Left forelimb (tissue), 1 donor: Measurements from ENCODE around the gene BNC2.
"Not testable (repeated sequence)": the region's sequence is repeated elsewhere in the genome, so short reads cannot be mapped to it uniquely, and the experiment has no call there.

Experiments used
- DNase-seq: peaks from one replicate; pipeline ENCODE4 v3.0.0-alpha.2; 2018; ENCODE audit warnings: low spot score

BNC2 gene

GRCh38 chr9:16542290-16542689 lies 328.2 kb downstream of the BNC2 start:
- DNase-seq, result no peak

GRCh38 chr9:16540743-16541613 lies 329.5 kb downstream of the BNC2 start:
- DNase-seq, result no peak

DNA sequence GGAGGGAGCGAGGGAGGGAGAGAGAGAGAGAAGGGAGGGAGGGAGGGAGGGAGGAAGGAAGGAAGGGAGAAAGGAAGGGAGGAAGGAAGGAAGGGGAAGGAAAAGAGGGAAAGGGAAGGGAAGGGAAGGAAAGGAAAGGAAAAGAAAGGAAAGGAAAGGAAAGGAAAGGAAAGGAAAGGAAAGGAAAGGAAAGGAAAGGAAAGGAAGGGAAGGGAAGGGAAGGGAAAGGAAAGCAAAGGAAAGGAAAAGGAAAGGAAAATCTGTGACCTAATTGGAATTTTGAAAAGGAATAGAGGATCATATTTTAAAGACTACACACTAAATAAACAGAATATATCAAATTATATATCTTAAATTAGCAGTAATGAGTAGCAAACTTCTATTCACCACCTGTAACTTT lies 330.8 kb downstream of the BNC2 start:
- DNase-seq, result not testable (repeated sequence)

DNA sequence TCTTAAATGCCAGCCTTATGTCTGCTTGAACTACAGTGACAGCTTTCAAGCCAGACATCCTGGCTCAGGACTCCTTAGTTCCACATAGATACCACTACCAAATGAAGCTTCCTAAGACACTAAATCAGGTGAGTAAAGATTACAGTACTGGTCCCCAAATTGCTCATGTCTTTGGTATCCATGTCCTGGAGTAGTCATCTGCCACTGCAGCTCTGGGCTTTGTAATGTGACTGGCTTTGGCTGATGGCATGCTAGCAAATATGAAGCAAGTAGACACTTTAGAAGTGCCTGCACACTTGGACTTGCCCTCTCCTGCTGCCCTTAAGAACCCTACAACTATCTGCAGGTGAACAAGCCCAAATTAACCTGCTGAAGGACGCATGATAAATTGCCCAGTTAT lies 334.9 kb downstream of the BNC2 start:
- no peak for DNase-seq

DNA sequence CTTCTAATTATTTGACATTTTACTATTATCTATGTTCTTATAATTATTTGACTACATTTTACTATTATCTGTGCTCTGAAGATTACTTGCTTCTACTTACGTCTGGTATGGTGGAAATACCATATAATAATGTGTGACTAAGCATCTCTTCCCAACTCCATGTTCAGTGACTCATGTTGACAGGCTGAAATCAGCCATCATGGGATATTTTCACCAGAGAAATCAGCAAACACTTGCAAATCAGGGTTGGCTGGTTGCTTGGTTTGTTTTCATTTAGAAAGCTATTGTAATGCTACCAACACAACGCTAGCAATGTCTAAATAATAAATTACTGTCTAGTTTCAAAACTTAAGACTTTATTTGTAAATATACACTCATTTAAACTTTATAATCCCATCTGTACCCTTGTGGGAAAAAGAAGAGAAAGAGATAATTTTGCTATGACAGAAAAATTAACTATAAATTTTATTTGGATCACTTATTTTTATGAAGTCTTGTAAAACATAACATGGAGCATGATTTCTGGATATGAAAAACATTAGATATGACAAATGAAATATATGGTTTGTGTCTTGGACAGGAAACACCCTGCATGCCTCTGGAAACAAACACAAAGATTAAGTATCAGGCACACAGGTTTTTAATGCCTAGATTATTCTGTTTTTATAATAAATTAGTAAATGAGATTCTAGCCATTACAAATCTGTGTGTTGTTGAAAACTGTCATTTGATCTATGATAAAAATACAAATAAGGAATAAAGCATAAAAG lies 337.6 kb downstream of the BNC2 start:
- DNase-seq, result no peak

DNA sequence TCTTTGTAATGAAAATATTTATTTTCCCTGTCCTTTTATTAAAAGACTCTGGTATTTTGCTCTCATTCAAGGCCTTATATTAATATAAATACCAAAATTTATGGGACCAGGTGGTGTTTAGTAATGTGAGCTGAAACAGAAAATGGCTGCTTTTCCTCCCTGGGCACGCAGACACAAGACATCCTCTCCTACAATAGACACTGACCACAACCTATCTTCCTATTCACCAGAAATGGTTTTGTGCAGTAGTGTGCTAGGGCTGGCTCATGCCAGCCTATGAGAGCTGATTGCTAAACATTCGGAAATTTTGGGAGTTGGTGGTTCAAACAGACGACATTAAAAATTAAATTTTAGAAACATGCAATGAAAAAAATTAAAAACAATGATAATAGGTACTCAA lies 338.2 kb downstream of the BNC2 start:
- no peak for DNase-seq

GRCh38 chr9:16530669-16531642 lies 339.5 kb downstream of the BNC2 start:
- no peak for DNase-seq

DNA sequence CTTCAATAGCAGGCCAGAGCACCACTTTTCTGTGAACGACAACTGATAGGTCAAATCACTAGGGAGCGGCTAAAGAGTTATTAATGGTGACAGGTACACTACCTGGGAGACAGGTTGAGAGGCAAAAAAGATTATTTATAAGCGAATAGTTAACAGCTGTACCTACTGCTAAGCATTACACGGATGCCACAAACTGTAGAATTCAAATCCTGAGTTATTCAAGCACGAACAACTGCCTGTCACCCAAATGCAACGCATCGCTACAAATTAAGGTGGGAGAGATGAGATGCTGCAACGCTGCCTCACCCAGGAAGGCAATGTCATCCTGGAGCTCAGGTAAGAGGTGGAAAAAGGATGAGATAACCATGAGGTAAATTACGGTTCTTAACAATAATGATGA lies 342.9 kb downstream of the BNC2 start:
- DNase-seq, result no peak

- no peak for DNase-seq
Observed at GRCh38 chr9:16526380-16526779, 344.1 kb downstream of the BNC2 start.

DNA sequence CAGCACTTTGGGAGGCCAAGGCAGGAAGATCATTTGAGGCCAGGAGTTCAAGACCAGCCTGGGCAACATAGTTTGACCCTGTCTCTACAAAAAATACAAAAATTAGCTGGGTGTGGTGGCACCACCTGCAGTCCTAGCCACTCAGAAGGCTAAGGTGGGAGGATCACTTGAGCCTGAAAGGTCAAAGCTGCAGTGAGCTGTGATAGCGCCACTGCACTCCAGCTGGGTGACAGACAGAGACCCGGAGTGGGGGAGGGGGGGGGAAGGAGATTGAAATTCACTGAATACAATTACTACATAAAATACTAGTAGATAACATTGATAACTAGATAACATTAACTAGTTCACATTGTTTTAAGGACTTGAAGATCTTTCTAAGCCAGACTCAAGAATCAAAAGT lies 345.6 kb downstream of the BNC2 start:
- DNase-seq, result no peak

GRCh38 chr9:16524078-16524477 lies 346.4 kb downstream of the BNC2 start:
- DNase-seq, result no peak

GRCh38 chr9:16521868-16522411 lies 348.5 kb downstream of the BNC2 start:
- DNase-seq, result peak; percentile 79

GRCh38 chr9:16519001-16519400 lies 351.5 kb downstream of the BNC2 start:
- no peak for DNase-seq

- no peak for DNase-seq
Observed at GRCh38 chr9:16516891-16517290, 353.6 kb downstream of the BNC2 start.

DNA sequence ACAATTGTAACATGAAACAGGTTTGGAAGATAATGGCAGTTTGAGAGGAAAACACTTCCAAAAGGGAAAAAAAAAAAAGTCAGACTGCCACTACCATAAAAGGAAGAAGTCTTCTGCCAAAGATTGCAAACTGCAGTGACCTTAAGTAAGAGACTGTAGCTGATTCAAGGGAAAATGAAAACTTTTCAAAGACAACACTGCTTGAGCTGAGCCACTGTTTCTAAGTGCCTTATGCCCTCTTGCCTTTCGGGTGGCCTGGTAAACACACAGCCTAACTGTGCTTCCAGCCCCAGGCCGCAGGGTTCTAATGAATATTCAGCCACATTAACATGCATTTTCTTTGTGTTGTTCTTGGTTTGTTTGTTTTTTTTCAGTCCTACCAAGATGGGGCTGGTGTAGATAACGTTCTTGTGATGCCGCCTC lies 354.6 kb downstream of the BNC2 start:
- no peak for DNase-seq

GRCh38 chr9:16515207-16515606 lies 355.3 kb downstream of the BNC2 start:
- peak; percentile 66 for DNase-seq

GRCh38 chr9:16514131-16514530 lies 356.3 kb downstream of the BNC2 start:
- DNase-seq, result no peak

DNA sequence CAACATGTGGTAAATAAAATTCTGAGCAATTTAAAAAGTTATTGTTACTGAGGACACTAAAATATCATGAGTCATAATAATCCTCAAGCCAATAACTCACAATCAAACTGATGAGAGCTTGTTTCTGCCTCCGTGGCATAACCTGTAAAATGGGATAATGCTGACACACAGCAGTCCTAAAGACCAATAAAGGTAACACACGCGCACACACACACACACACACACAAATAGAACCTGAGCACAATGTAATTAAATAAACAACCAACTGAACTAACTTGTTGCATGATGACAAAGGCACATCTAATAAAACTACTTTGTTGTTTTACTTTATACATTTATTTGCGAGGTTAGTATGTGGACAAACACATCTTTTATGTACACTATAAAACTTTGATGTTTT lies 358.2 kb downstream of the BNC2 start:
- no peak for DNase-seq

DNA sequence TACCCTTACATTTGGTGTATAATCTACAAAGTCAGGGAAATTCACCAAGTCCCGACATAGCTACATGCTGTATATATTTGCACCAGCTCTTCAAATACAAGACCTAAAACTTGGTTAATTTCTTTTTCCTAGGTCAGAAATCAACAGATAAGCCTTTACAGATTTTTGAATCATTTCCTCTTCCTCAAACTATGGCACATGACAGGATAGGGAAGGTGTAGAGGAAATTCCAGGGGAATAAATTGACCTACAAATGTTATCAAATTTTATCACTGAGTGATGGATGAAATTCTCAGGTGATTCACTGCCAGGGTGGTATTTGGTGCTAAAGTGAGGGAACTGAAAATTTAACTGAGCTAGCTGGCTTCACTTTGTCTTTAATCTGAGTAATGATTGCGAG lies 360.0 kb downstream of the BNC2 start:
- no peak for DNase-seq

DNA sequence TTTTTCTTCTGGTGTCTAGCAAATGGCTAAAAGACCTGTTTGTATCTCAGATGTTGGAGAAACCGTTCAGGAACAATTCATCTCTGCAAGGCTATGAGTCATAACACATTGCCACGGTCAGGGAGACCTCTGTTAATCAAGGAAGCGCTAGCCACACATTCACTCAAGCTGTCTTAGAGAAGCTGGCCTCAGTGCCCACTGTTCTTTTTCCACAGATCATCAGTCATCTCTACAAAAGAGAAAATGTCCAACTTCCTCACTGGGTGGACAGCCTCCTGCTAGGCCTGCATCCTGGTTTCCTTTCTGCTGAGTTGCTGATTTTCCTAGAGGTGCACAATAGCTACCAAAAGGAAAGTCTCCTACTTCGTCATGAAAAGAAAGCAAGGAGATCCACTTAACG lies 360.5 kb downstream of the BNC2 start:
- no peak for DNase-seq

- DNase-seq, result no peak
Observed at GRCh38 chr9:16505199-16505598, 365.3 kb downstream of the BNC2 start.

- DNase-seq, result no peak
Observed at GRCh38 chr9:16501726-16502125, 368.7 kb downstream of the BNC2 start.
